Panc1 (cell line): ENCODE measurements around the gene ARPC2. TPM values are rescaled to one million over a fixed set of nuclear protein-coding genes. Genes with fewer than 3 reads are reported as not detected.

Experiments used
- ATAC-seq: fragments of 200-7000 bp; cut with Tn5 transposase; 2 replicates; pipeline ENCODE4 v1.9.1; 2020; ENCODE audit warnings: mild to moderate bottlenecking, moderate library complexity
- BruUV-seq: library from RNA; stranded (reverse); fragments of 400-500 nt; replicated peaks from 2 replicates; lab custom pipeline; 2021; lab: Mats Ljungman, UMichigan
- CTCF ChIA-PET: fragments of 300-600 bp; sonication (Branson Sonifier 250); formaldehyde crosslinking; loops from one replicate; lab custom pipeline; 2022; ENCODE audit warnings: antibody characterized with exemption; lab: Charles Lee
- POLR2A ChIA-PET: fragments of 300-600 bp; sonication (Branson Sonifier 250); formaldehyde crosslinking; loops from one replicate; lab custom pipeline; 2022; ENCODE audit warnings: antibody characterized with exemption; lab: Charles Lee
- DNase-seq: peaks from one replicate; pipeline ENCODE4 v3.0.0-alpha.2; 2010; ENCODE audit warnings: low read depth, low spot score
- H3K27ac ChIP-seq: 2 replicates; pipeline ENCODE4 v1.5.1; 2011; ENCODE audit warnings: mild to moderate bottlenecking, low read length, inconsistent platforms
- H3K27me3 ChIP-seq: fragments of 200-500 bp; sonication (Bioruptor generic); 2 replicates; pipeline ENCODE4 v1.6.0; 2014; ENCODE audit warnings: low read length, inconsistent platforms; ENCODE audit not compliant: control insufficient read depth, insufficient read depth
- H3K36me3 ChIP-seq: fragments of 200-500 bp; sonication (Bioruptor generic); 2 replicates; pipeline ENCODE4 v1.5.1; 2014; ENCODE audit warnings: inconsistent platforms, mild to moderate bottlenecking, low read length, moderate library complexity; ENCODE audit not compliant: control insufficient read depth, insufficient read depth
- H3K4me1 ChIP-seq: 2 replicates; pipeline ENCODE4 v1.5.1; 2011; ENCODE audit warnings: inconsistent platforms, mild to moderate bottlenecking, low read length, moderate library complexity; ENCODE audit not compliant: control insufficient read depth, insufficient read depth
- H3K4me3 ChIP-seq, 2 experiments: 2 replicates each; pipeline ENCODE4 v1.5.1; 2011 to 2012; ENCODE audit warnings: low read depth in 2 of 2, low read length in 2 of 2, mild to moderate bottlenecking in 2 of 2, inconsistent platforms in 1 of 2, moderate library complexity in 1 of 2
- H3K9me3 ChIP-seq: fragments of 200-500 bp; sonication (Bioruptor generic); 2 replicates; pipeline ENCODE4 v1.5.1; 2014; ENCODE audit warnings: low read depth, mild to moderate bottlenecking, inconsistent platforms, low read length, moderate library complexity; ENCODE audit not compliant: control insufficient read depth, insufficient read depth
- POLR2AphosphoS5 ChIP-seq: IDR thresholded peaks from 2 replicates; pipeline ENCODE4 v1.6.1; 2012; ENCODE audit warnings: mild to moderate bottlenecking, low read depth, low read length, moderate library complexity
- SIN3A ChIP-seq: IDR thresholded peaks from 2 replicates; pipeline ENCODE4 v1.6.1; 2012; ENCODE audit warnings: low read depth, mild to moderate bottlenecking, low read length, moderate library complexity, borderline replicate concordance; ENCODE audit not compliant: insufficient read depth
- TCF7L2 ChIP-seq: IDR thresholded peaks from 2 replicates; pipeline ENCODE4 v1.6.1; 2011; ENCODE audit warnings: mild to moderate bottlenecking, low read depth, low read length, inconsistent platforms
- in situ Hi-C: cut with HindIII; loops from 2 replicates; pipeline ENCODE4 v1.10.0; 2016; ENCODE audit warnings: low sequenced_read_pairs, low pct_unique_long_range_greater_than_20kb
- intact Hi-C: fragments of 100-400 bp; cut with micrococcal nuclease; formaldehyde crosslinking; loops from one replicate; pipeline ENCODE4 v1.10.0; 2022; ENCODE audit not compliant: unreplicated experiment
- microRNA-seq: library from miRNA; unstranded; fragments of <30 nt; microRNA quantifications from one replicate; pipeline ENCODE4 v1.1.0, GENCODE V29; 2020; ENCODE audit not compliant: unreplicated experiment
- total RNA-seq: library from RNA; stranded (reverse); gene quantifications from one replicate; pipeline ENCODE4 v1.2.1, GENCODE V29; 2021; ENCODE audit not compliant: unreplicated experiment
- TF ChIP-seq, protein P1 (sequence below), 2 experiments: IDR thresholded peaks; 2 replicates each; pipeline ENCODE4 v1.6.1; 2011 to 2012; ENCODE audit warnings: low read depth in 2 of 2, control low read depth in 1 of 2, low read length in 1 of 2, mild to moderate bottlenecking in 1 of 2, moderate library complexity in 1 of 2; ENCODE audit not compliant: insufficient read depth in 1 of 2
- TF ChIP-seq, protein P2 (sequence below): fragments of 450-650 bp; IDR thresholded peaks from 2 replicates; pipeline ENCODE4 v1.5.1; 2017; ENCODE audit warnings: mild to moderate bottlenecking

Gene ARPC2
- total RNA-seq, 1 experiment from 2014 or later: 248 TPM

DNA sequence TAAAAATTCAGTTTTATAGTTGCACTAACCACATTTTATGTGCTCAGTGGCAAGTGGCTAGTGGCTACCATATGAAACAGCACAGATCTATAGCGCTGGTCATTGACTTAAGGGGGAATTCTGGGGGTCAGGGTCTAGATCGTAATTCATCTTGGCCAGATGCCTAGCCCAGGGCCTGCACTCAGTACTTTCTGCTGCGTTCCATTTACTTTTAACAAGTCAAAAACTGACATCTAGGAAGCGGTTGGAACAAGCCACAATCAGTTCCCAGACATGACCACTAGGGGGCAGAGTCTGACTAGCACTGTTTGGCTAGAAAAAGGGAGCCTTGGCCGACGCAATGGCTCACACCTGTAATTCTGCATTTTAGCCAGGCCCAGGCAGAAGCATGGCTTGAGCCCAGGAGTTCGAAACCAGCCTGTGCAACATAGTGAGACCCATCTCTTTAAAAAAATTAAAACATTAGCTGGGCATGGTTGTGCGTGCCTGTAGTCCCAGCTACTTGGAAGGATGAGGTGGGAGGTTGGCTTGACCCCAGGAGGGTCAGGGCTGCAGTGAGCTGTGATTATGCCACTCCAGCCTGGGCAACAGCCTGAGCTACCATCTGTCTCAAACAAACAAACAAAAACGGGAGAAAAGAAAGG lies 84.3 kb downstream of the ARPC2 start:
- Histone ChIP-seq H3K4me1 (peaks cover 10% of the 10 kb centered on the region), H3K36me3 (no peaks in the 10 kb centered on the region), H3K4me3 (no peak overlapping the region), H3K9me3 (no peaks in the 10 kb centered on the region), H3K27me3 (no peaks in the 10 kb centered on the region), H3K27ac (no peak overlapping the region; the same call in 1 of the 2 replicates)
- POLR2A ChIA-PET: no interaction called here
- ATAC-seq (peak; percentile 87), DNase-seq (peak; percentile 83)
- BruUV-seq: no TSS peak
- in situ Hi-C loops (no loop called here), intact Hi-C loops (loop anchor here (1.0 to 2.0 kb wide), 2 partner anchors 55 to 96 kb away; partner anchors contain the start of gene CATIP)
- CTCF ChIA-PET: interaction anchor here (0.6 to 2.1 kb wide), 3 partner anchors 53 to 76 kb away, joined by 3 to 16 read pairs (median 6); partner anchors contain the start of gene CATIP
- TF ChIP-seq, protein P1, sequence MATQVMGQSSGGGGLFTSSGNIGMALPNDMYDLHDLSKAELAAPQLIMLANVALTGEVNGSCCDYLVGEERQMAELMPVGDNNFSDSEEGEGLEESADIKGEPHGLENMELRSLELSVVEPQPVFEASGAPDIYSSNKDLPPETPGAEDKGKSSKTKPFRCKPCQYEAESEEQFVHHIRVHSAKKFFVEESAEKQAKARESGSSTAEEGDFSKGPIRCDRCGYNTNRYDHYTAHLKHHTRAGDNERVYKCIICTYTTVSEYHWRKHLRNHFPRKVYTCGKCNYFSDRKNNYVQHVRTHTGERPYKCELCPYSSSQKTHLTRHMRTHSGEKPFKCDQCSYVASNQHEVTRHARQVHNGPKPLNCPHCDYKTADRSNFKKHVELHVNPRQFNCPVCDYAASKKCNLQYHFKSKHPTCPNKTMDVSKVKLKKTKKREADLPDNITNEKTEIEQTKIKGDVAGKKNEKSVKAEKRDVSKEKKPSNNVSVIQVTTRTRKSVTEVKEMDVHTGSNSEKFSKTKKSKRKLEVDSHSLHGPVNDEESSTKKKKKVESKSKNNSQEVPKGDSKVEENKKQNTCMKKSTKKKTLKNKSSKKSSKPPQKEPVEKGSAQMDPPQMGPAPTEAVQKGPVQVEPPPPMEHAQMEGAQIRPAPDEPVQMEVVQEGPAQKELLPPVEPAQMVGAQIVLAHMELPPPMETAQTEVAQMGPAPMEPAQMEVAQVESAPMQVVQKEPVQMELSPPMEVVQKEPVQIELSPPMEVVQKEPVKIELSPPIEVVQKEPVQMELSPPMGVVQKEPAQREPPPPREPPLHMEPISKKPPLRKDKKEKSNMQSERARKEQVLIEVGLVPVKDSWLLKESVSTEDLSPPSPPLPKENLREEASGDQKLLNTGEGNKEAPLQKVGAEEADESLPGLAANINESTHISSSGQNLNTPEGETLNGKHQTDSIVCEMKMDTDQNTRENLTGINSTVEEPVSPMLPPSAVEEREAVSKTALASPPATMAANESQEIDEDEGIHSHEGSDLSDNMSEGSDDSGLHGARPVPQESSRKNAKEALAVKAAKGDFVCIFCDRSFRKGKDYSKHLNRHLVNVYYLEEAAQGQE (IDR thresholded peaks at IDR 0.05; ENCODE audit: insufficient read depth in 1 of 2, low read depth in 2 of 2, low read length in 1 of 2): no peak
- TF ChIP-seq POLR2AphosphoS5 (no peak), TCF7L2 (no peak), SIN3A (no peak)
- TF ChIP-seq, protein P2, sequence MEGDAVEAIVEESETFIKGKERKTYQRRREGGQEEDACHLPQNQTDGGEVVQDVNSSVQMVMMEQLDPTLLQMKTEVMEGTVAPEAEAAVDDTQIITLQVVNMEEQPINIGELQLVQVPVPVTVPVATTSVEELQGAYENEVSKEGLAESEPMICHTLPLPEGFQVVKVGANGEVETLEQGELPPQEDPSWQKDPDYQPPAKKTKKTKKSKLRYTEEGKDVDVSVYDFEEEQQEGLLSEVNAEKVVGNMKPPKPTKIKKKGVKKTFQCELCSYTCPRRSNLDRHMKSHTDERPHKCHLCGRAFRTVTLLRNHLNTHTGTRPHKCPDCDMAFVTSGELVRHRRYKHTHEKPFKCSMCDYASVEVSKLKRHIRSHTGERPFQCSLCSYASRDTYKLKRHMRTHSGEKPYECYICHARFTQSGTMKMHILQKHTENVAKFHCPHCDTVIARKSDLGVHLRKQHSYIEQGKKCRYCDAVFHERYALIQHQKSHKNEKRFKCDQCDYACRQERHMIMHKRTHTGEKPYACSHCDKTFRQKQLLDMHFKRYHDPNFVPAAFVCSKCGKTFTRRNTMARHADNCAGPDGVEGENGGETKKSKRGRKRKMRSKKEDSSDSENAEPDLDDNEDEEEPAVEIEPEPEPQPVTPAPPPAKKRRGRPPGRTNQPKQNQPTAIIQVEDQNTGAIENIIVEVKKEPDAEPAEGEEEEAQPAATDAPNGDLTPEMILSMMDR: peak; percentile 94

Small RNA genes lying within 50 kb of the gene (microRNA-seq; reads per million reads assigned to microRNA genes)
- 1.3 reads per million for gene MIR6513

Other genes starting within 250 kb of the ARPC2 start
- 0.49 TPM for gene TNS1, start 214.2 kb upstream of the ARPC2 start, total RNA-seq
- not detected for gene RUFY4, start 147.9 kb upstream of the ARPC2 start, total RNA-seq
- not detected for gene CXCR2, start 91.2 kb upstream of the ARPC2 start, total RNA-seq
- not detected for gene CXCR1, start 50.2 kb upstream of the ARPC2 start, total RNA-seq
- 0.18 TPM for gene GPBAR1, start 43.8 kb downstream of the ARPC2 start, total RNA-seq
- gene AAMP, start 52.9 kb downstream of the ARPC2 start, total RNA-seq: 103 TPM
- gene PNKD, start 53.3 kb downstream of the ARPC2 start, total RNA-seq: 49.0 TPM
- gene TMBIM1, start 75.3 kb downstream of the ARPC2 start, total RNA-seq: 114 TPM
- 0.18 TPM for gene CATIP, start 139.7 kb downstream of the ARPC2 start, total RNA-seq
- gene SLC11A1, start 165.1 kb downstream of the ARPC2 start, total RNA-seq: 0.31 TPM
- 128 TPM for gene CTDSP1, start 182.7 kb downstream of the ARPC2 start, total RNA-seq
- 0.18 TPM for gene VIL1, start 201.9 kb downstream of the ARPC2 start, total RNA-seq